Activated T-cell treated with anti-CD3 and anti-CD28 coated beads, Interleukin-2, amount 50 U/mL, for 24 hours (primary cell): Measurements from ENCODE around the gene EMC10.

Experiments used
- DNase-seq: peaks from one replicate; pipeline ENCODE4 v3.0.0-alpha.2; 2020
- H3K27ac Mint-ChIP-seq: 2 replicates; pipeline ENCODE4 v1.8.0; 2020; ENCODE audit warnings: mild to moderate bottlenecking, mixed read lengths
- H3K27me3 Mint-ChIP-seq: 2 replicates; pipeline ENCODE4 v1.8.0; 2020; ENCODE audit warnings: mixed read lengths
- H3K36me3 Mint-ChIP-seq: 2 replicates; pipeline ENCODE4 v1.8.0; 2020; ENCODE audit warnings: low read depth, mixed read lengths
- H3K4me1 Mint-ChIP-seq: 2 replicates; pipeline ENCODE4 v1.8.0; 2020; ENCODE audit warnings: low read depth, mixed read lengths
- H3K4me3 Mint-ChIP-seq: 2 replicates; pipeline ENCODE4 v1.8.0; 2020; ENCODE audit warnings: mild to moderate bottlenecking, moderate library complexity, mixed read lengths
- H3K9me3 Mint-ChIP-seq: 2 replicates; pipeline ENCODE4 v1.8.0; 2020; ENCODE audit warnings: mixed read lengths

Gene EMC10

DNA sequence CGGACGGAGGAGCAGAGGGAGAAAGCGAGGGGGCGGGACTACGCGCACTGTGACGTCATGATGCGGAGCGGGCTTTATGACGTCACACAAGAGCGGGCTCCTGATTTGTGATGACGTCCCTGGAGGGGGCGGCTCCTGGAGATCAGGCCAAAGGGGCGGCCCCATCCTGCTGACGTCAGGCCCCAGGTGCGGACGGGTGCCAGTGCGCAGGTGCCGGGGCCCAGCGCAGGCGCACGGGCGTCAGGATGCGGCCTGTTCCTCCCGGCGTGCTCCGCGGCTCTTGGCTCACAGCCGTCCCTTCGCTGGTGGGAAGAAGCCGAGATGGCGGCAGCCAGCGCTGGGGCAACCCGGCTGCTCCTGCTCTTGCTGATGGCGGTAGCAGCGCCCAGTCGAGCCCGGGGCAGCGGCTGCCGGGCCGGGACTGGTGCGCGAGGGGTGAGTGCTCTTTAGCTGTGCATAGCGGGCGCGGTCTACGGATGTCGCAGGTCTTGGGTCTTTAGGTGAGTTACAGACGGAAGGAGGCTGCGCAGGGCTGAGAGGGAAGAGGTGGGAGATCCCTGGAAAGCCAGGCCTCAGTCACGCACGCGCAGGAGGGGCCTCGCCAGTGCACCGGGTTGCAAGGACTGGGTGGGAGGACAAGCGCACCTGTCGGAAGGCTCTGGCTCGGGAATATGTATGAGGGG lies at the start of gene EMC10, which contains the start of gene GARIN5A:
EMC10 (plus strand) TSS at position 284 of the 683 bp plus-strand sequence; CDS start at position 322, 38 bp downstream.
GARIN5A (minus strand) TSS at position 625 of the 683 bp plus-strand sequence; CDS start at position 165, 460 bp downstream.
- Mint-ChIP-seq H3K4me3 (peak within 1 kb of the TSS; percentile 98), H3K4me1 (peaks cover 23% of the 10 kb centered on the region), H3K9me3 (no peaks in the 10 kb centered on the region), H3K27me3 (no peaks in the 10 kb centered on the region), H3K36me3 (peaks cover 39% of the 10 kb centered on the region), H3K27ac (peak within 1 kb of the TSS; percentile 96)
- DNase-seq, result peak; percentile 96

DNA sequence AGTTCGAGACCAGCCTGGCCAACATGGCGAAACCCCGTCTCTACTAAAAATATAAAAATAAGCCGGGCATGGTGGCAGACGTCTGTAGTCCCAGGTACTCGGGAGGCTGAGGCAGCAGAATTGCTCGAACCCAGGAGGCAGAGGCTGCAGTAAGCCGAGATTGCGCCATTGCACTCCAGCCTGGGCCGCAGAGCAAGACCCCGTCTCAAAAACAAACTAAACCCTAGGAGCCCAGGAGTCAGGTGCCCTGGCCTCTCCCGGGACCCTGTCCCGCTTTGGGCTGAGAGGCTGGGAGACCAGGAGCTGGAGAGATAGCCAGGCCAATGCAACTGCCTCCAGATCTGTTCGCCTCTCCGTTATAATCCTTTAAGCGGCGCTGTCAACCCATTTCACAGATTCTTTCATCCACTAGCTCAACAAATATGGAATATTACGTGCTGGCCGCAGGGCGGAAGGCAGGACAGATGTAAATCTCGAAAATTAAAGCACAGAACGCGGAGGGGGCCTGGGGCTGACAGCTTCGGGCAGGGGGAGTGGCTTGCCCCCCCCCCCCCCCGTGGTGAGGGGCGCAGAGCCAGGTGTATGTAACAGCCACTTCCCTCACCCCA lies 48.9 kb upstream of the EMC10 start:
- no peak for DNase-seq
- H3K4me3 Mint-ChIP-seq, result no peak overlapping the region
- no peaks in the 10 kb centered on the region for H3K36me3 Mint-ChIP-seq
- H3K9me3 Mint-ChIP-seq, result no peaks in the 10 kb centered on the region
- no peak overlapping the region for H3K27ac Mint-ChIP-seq
- H3K27me3 Mint-ChIP-seq, result peaks cover 36% of the 10 kb centered on the region
- H3K4me1 Mint-ChIP-seq, result peaks cover 13% of the 10 kb centered on the region

DNA sequence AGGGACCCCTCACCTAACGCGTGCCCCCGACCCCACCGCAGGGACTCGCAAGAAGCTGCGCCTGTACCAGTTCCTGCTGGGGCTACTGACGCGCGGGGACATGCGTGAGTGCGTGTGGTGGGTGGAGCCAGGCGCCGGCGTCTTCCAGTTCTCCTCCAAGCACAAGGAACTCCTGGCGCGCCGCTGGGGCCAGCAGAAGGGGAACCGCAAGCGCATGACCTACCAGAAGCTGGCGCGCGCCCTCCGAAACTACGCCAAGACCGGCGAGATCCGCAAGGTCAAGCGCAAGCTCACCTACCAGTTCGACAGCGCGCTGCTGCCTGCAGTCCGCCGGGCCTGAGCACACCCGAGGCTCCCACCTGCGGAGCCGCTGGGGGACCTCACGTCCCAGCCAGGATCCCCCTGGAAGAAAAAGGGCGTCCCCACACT lies 48.3 kb upstream of the EMC10 start:
- peak overlapping the region; percentile 48 for H3K4me3 Mint-ChIP-seq
- peaks cover 39% of the 10 kb centered on the region for H3K27me3 Mint-ChIP-seq
- peaks cover 13% of the 10 kb centered on the region for H3K4me1 Mint-ChIP-seq
- peak; percentile 53 for DNase-seq
- H3K9me3 Mint-ChIP-seq, result no peaks in the 10 kb centered on the region
- H3K27ac Mint-ChIP-seq, result no peak overlapping the region
- H3K36me3 Mint-ChIP-seq, result no peaks in the 10 kb centered on the region

DNA sequence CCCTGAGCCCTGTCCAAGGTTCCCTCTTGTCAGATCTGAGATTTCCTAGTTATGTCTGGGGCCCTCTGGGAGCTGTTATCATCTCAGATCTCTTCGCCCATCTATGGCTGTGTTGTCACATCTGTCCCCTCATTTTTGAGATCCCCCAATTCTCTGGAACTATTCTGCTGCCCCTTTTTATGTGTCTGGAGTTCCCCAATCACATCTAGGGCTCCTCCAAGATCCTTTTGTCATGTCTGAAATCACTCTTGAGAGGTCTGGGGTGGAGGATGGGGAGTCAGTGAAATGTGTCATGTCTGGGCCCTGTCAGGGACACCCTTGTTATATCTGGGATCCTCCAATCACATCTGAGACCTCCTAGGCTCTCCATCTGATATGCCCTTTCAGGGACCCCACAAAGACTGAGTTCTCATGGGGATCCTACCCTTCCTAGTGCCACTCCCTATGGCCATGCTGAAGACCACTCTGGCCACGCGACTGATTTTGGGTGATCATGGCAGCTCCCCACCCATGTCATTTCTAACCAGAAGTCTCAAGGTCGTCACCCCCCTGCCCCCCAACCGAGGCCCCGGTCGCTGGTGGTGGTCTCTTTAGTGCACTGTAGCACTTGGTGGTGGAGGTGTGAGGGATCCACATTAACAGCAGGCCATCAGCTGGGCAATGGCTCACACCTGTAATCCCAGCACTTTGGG lies 47.4 kb upstream of the EMC10 start:
- Mint-ChIP-seq H3K27ac (no peak overlapping the region), H3K4me3 (no peak overlapping the region), H3K27me3 (peaks cover 42% of the 10 kb centered on the region), H3K36me3 (no peaks in the 10 kb centered on the region), H3K4me1 (peaks cover 13% of the 10 kb centered on the region), H3K9me3 (no peaks in the 10 kb centered on the region)
- no peak for DNase-seq

DNA sequence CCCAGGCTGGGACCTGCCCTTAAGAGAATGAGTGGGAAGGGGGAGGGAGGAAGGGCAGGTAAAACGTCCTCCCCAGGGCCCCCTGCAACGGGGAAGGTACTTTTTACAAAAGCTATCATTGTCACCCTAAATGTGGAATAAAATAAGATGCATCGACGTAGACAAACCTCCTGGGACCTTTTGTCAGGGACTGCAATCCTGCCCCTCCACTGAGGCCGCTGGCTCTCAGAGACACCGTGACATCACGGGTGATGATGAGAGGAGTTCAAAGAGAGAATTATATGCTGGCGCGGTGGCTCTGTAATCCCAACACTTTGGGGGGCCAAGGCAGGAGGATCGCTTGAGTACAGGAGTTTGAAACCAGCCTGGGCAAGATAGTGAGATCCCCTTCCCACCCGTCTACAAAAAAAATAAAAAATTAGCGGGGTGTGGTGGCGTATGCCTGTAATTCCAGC lies 45.4 kb upstream of the EMC10 start:
- no peak overlapping the region for H3K27ac Mint-ChIP-seq
- peaks cover 44% of the 10 kb centered on the region for H3K27me3 Mint-ChIP-seq
- H3K4me3 Mint-ChIP-seq, result peak overlapping the region; percentile 81
- peaks cover 13% of the 10 kb centered on the region for H3K4me1 Mint-ChIP-seq
- H3K9me3 Mint-ChIP-seq, result no peaks in the 10 kb centered on the region
- H3K36me3 Mint-ChIP-seq, result no peaks in the 10 kb centered on the region
- no peak for DNase-seq

DNA sequence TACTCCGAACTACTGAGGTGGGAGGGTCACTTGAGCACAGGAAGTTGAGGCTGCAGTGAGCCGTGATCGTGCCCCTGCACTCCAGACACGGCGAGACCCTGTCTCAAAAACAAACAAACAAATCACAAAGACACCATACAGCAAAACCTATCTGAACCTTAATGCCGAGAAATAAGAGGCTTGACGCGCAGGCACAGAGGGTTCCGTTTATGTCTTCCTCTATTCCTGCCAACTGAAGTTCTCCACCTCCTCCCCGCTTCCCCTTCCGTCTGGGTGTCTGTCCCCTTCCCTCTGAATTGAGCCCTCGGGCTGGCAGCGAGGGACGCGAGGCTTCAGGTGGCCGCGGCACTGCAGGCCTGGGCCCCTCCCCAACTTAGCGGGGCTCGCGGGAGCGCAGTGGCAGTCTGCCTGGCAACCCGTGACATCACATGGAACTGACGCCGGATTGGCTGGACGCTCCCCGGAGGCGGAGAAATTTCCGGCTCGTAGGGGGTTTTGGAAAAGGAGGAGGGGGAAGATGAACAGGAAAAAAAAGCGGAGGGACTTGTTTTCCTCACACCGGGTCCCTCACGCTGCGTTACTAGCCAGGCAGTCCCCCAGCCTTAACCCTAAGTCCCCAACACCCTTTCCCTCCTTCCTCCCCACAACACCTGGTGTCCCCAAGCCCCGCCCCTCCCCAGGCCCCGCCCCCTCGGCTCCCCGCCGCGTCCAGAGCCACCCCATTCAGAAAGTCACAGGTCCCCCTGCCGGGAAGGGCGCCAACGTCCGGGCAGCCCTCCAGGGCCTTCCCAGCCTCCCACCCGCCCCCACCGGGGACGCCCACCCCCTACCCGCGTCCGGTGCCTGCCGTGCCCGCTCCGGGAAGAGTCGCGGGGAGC lies 44.7 kb upstream of the EMC10 start:
- peaks cover 46% of the 10 kb centered on the region for H3K27me3 Mint-ChIP-seq
- no peaks in the 10 kb centered on the region for H3K9me3 Mint-ChIP-seq
- peaks cover 13% of the 10 kb centered on the region for H3K4me1 Mint-ChIP-seq
- no peaks in the 10 kb centered on the region for H3K36me3 Mint-ChIP-seq
- peak overlapping the region; percentile 91 for H3K27ac Mint-ChIP-seq
- DNase-seq, result peak; percentile 97
- peak overlapping the region; percentile 81 for H3K4me3 Mint-ChIP-seq

DNA sequence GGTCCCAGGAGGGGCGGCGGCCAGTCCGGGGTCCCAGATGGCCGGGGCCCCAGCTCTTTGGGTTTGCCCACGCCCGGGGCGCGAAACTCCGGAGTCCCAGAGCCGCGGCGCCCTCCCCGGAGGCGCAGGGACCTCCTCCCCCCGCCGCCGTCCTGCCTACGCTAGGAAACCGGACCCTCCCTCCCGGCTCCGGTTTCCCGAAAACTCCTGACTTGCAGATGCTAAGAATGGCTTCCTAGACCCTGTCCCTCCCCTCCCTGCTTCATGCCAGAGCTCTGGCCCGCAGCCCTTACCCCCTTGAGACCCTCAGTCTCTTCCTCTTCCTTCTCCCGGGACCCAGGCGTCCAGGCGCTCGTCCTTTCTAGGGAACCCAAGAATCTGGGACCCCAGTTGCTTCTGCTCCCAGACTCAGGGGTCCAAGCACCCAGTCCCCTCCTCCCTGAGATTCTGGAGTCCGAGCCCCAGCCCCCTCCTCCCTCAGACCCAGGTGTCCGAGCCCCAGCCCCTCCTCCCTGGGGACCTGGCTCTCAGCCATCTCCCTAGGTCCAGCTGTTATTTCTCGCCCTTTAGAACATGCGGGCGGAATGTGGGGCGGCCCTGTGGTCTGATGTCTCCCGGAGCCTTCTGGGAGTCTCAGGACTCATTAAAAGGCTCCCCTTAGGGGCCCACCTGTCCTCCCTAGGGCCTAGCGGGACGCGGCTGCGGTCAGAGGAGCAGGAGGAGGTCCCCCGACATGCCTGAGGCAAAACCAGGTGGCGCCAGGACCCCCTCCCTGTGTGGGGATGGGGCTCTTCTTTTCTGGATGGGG lies 43.9 kb upstream of the EMC10 start, which contains the start of gene MYBPC2:
MYBPC2 (plus strand) TSS at position 672 of the 808 bp plus-strand sequence; CDS start at position 734, 62 bp downstream.
- H3K27me3 Mint-ChIP-seq, result peaks cover 50% of the 10 kb centered on the region
- H3K9me3 Mint-ChIP-seq, result no peaks in the 10 kb centered on the region
- H3K4me1 Mint-ChIP-seq, result peaks cover 13% of the 10 kb centered on the region
- H3K36me3 Mint-ChIP-seq, result no peaks in the 10 kb centered on the region
- no peak for DNase-seq
- peak within 1 kb of the TSS; percentile 91 for H3K27ac Mint-ChIP-seq
- peak within 1 kb of the TSS; percentile 81 for H3K4me3 Mint-ChIP-seq

DNA sequence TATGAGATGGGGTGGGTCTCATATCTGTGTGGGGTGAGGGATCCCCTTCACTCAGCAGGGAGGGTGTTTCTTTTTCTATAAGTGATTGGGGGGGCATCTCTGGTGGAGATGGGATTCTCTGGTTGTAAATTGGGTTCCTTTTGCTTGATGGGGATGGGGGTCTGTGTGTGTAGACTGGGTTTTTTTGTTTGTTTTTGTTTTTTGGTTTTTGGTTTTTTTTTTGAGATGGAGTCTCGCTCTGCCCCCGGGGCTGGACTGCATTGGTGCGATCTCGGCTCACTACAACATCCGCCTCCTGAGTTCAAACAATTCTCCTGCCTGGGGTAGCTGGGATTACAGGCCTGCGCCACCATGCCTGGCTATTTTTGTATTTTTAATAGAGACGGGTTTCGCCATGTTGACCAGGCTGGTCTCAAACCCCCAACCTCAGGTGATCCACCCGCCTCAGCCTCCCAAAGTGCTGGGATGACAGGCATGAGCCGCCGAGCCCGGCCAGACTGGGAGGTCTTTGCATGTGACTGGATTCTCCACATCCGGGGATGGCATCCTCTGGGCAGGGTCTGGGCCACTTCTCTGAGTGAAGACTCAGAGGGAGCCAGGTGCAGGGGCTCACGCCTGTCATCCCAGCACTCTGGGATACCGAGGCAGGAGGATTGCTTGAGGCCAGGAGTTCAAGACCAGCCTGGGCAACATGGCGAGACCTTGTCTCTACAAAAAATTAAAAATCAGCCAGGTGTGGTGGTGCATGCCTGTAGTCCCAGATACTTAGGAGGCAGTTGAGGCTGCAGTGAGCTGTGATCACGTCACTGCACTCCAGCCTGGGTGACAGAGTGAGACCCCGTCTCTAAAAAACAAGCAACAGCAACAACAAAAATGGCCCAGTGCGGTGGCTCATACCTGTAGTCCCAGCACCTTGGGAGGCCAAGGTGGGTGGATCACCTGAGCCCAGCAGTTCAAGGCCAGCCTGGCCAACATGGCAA lies 42.8 kb upstream of the EMC10 start:
- H3K9me3 Mint-ChIP-seq, result no peaks in the 10 kb centered on the region
- H3K4me1 Mint-ChIP-seq, result peaks cover 11% of the 10 kb centered on the region
- peak overlapping the region; percentile 47 for H3K27ac Mint-ChIP-seq
- no peak for DNase-seq
- no peaks in the 10 kb centered on the region for H3K36me3 Mint-ChIP-seq
- peak overlapping the region; percentile 66 for H3K4me3 Mint-ChIP-seq
- peaks cover 50% of the 10 kb centered on the region for H3K27me3 Mint-ChIP-seq

DNA sequence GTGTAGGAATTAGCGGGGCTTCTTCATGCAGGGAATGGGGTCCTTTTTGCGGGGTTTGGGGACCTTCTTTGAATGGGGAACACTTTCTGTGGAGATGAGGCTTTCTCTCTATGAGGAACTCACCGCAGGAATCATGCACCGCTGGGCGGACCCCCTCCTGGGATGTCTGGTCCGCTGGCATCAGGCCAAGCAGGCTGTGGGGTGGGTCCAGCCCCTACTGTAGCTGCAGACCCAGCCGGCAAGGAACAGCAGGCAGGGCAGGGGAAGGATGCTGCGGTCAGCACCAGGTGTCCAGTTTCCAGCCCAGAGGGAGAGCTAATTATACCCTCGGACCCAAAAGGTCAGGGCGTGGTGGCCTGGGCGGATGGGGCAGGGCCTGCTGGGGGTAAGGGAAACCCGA lies 41.8 kb upstream of the EMC10 start:
- Mint-ChIP-seq H3K4me1 (peaks cover 11% of the 10 kb centered on the region), H3K27ac (no peak overlapping the region), H3K4me3 (no peak overlapping the region), H3K9me3 (no peaks in the 10 kb centered on the region), H3K36me3 (no peaks in the 10 kb centered on the region), H3K27me3 (peaks cover 45% of the 10 kb centered on the region)
- no peak for DNase-seq

DNA sequence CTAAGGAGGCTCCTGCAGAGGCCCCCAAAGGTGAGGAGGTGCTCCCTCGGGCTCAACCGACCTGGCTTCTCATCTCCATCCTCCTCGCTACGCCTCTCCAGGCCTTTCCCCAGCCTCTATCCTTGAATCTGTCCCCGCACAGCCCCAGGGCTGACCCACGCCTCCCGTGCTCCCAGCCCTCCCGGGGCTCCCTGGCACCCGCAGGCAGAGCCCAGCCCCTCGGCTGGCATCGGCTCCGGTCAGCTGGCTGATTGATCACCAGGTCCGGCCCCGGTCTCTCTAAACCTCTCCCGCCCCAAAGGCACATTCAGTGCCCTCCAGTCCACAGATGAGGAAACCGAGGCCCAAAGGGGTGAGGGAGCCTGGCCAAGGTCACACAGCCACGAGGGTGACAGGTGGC lies 41.1 kb upstream of the EMC10 start:
- H3K9me3 Mint-ChIP-seq, result no peaks in the 10 kb centered on the region
- no peak overlapping the region for H3K27ac Mint-ChIP-seq
- H3K4me3 Mint-ChIP-seq, result no peak overlapping the region
- DNase-seq, result no peak
- peaks cover 11% of the 10 kb centered on the region for H3K4me1 Mint-ChIP-seq
- H3K36me3 Mint-ChIP-seq, result no peaks in the 10 kb centered on the region
- H3K27me3 Mint-ChIP-seq, result peaks cover 42% of the 10 kb centered on the region

DNA sequence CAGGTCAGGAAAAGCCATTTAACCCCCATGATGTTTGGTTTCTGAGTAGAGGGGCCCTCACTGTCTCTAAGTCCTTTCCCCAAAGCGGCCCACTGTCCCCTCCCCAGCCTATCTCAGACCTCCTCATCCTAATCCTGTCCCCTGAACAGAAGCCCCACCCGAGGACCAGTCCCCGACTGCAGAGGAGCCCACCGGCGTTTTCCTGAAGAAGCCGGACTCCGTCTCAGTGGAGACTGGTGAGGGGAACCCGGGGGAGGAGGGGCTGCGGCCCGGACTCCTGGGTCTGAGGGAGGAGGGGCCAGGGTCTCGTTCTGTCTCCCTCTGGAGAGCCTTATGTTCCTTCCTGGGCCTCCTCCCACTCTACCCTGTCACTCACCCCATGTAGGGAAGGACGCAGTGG lies 40.7 kb upstream of the EMC10 start:
- peaks cover 38% of the 10 kb centered on the region for H3K27me3 Mint-ChIP-seq
- no peak for DNase-seq
- H3K4me1 Mint-ChIP-seq, result peaks cover 11% of the 10 kb centered on the region
- H3K9me3 Mint-ChIP-seq, result no peaks in the 10 kb centered on the region
- H3K4me3 Mint-ChIP-seq, result no peak overlapping the region
- no peaks in the 10 kb centered on the region for H3K36me3 Mint-ChIP-seq
- no peak overlapping the region for H3K27ac Mint-ChIP-seq

DNA sequence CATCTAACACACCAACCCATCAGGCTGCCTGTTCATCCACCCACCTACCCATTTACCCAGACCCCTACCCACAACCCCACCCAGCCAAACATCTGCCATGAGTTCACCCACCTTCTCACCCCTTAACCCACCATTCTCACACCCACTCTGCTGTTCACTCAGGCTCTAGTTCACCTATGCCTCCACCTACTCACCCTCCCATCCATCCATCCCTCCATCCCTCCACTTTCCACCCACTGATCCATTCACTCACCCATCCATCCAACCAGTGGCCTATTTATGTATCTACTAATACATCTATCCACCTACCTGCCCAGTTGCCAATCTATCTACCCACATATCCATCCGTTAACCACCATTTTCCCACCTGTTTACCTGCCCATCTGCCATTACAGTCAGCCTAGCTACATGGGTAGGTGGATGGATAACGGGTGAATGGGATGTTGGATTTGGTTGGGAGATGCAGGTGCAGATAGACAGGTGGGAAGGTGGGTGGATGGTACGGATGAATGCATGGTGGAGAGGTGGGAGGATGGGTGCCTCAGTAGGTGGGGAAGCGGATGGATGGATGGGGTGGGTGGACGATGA lies 38.4 kb upstream of the EMC10 start:
- Mint-ChIP-seq H3K36me3 (no peaks in the 10 kb centered on the region), H3K9me3 (no peaks in the 10 kb centered on the region), H3K27ac (no peak overlapping the region), H3K4me3 (no peak overlapping the region), H3K27me3 (peaks cover 23% of the 10 kb centered on the region), H3K4me1 (no peaks in the 10 kb centered on the region)
- DNase-seq, result no peak
